KOPT-K1 (cell line): Measurements from ENCODE around the gene ABCB6.
"Not testable (repeated sequence)": the region's sequence is repeated elsewhere in the genome, so short reads cannot be mapped to it uniquely, and the experiment has no call there.

Experiments
- H3K27ac ChIP-seq: fragments of 200-600 bp; sonication (generic); 2 replicates; pipeline ENCODE4 v1.5.1; 2016; ENCODE audit warnings: antibody characterized with exemption, mild to moderate bottlenecking, low read depth, low read length; ENCODE audit not compliant: poor library complexity, severe bottlenecking
- H3K36me3 ChIP-seq: fragments of 200-600 bp; sonication (generic); 2 replicates; pipeline ENCODE4 v1.5.1; 2017; ENCODE audit warnings: antibody characterized with exemption, mild to moderate bottlenecking, low read length, moderate library complexity; ENCODE audit not compliant: insufficient read depth
- H3K9me3 ChIP-seq: fragments of 200-600 bp; sonication (generic); 2 replicates; pipeline ENCODE4 v1.5.1; 2017; ENCODE audit warnings: antibody characterized with exemption, low read length, mild to moderate bottlenecking; ENCODE audit not compliant: insufficient read depth, poor library complexity, severe bottlenecking

The ABCB6 gene

DNA sequence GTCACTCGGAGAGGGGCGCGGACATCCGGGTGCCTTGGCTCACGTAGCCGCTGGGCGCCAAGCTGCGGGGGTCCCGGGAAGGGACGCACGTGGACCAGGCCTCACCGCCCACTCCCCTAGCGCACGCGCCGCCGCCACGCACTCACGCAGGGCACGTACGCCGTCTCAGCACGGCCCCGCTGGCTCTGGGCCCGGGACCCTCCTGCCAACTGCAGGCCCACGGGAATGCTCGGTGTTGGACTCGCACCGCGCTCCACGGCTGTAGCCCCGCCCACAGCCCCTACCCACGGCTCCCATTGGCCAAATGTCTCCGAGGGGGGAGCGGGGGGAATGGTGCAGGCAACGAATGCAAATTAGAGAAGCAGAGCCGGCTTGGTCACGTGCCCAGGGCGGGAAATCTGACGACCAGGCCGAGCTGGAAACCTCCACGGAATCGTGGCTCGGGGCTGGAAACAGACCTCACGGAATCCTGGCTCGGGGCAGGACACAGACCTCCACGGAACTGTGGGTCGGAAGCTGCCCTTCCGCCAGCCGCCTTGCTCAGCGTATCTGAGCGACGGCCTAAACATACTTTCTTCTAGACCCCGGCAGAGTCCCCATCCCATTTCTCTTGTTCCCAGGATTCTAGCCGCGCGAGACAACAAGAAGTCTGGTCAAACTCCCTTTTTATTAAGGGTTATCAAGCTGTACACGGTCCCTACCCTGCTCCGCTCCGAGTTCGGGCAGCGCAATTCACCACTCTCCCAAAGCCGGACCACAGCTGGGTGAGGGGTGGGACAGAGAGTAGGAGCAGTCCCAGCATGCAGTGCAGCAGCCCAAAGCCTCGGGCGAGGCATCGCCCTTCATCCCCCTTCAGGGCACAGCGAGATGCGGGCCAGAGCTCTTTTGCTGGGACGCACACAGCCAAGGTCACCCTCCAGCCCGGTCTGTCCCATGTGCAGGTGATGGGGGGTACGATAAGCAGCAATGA lies at the start of gene ABCB6:
Gene ABCB6 (minus strand): TSS at position 227 of the 970 bp plus-strand sequence. CDS start 285 bp downstream, outside the sequence.
- Histone ChIP-seq H3K36me3 (peaks cover 52% of the 10 kb centered on the region), H3K27ac (no peak within 1 kb of the TSS), H3K9me3 (no peaks in the 10 kb centered on the region)

DNA sequence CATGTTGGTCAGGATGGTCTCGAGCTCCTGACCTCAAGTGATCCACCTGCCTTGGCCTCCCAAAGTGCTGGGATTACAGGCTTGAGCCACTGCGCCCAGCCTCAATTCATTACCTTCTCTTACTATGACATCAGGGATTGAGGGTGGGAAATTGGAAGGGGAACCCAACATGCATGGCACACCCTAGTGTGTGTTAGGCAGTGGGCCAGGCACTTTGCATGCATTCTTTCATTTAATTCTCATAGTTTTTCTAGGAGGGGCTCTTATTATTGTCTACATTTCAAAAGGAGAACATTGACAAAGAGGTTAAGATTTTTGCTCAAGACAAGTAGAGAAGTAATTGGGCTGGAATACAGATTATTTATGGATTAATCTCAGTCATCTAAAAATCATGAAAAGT lies 49.5 kb upstream of the ABCB6 start:
- H3K9me3 ChIP-seq = no peaks in the 10 kb centered on the region
- no peak overlapping the region for H3K27ac ChIP-seq
- no peaks in the 10 kb centered on the region for H3K36me3 ChIP-seq

DNA sequence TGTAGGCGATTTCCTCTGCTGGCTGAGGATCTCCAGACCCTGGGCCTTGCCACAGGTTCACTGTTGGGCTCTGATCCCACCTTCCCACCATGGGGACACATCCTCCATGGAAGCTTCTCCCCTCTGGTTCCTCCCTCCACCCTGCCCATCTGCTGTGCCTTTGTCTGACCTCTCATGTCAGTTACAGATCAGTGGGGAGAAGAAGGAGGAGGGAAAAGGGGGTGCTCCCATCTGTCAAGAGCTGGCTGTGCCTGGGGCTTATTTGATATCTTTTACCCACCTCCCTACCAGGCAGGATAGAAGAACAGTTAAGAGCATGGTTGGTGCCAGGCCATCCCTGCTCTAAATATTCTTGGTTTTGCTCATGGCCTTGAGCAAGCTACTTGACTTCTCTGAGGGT lies 48.1 kb upstream of the ABCB6 start:
- no peaks in the 10 kb centered on the region for H3K9me3 ChIP-seq
- H3K36me3 ChIP-seq = no peaks in the 10 kb centered on the region

DNA sequence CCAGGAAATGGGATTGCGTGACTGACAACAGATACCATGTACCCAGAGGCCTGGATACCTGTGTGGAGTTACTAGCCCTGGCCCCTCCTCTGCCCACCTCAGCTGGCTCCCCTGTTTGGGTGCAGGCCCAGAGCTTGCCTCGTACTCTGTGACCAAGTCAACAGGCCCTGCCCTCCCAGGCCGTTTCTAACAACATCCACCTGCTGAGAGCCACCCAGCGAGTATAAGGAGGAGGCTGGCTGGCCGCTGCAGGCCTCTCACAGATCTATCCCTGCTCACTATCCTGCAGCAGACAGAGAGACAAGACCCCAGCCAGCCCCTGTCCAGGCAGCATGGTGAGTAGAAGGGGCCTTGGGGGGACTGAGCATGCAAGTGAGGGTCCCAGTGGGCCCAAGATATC lies 47.5 kb upstream of the ABCB6 start:
- no peaks in the 10 kb centered on the region for H3K9me3 ChIP-seq
- H3K36me3 ChIP-seq = no peaks in the 10 kb centered on the region
- no peak overlapping the region for H3K27ac ChIP-seq

More for the DNA sequence above, 48.1 kb upstream of the ABCB6 start:
- no peak overlapping the region for H3K27ac ChIP-seq

DNA sequence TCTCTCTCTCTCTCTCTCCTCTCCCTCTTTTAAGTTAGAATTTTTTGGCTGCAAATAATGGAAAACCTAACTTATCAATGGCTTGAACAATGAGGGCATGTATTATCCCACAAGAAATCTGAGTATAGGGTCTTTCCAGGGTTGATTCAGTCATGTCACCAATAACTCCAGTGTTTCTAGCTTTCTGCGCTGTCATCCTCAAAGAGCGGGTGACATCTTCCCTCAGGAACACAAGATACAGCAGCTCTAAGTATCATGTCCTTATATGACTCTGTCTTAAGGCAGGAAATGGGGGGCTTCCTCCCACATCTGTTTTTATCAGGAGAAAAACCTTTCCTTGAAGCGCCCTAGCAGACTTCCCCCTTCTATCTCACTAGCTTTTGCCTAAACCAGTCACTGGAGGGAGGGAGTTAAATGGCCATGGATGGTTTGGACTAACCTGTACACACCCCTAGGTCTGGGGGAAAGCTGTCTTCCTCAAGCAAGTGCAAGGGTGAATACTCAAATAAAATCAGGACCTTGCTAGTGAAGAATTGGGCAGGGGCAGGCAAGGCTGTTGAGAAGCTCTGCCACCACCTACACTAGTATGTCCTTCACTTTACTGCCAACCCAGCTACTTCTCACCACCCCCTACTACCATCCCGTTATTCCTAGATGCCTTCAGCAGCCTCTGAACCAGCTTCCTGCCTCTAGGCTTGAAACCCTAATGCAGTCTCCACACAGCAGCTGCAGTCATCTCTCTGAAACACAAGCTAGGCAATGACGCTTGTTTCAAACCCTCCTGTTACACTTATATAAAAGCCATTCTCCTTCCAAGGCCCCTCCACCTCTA lies 42.5 kb upstream of the ABCB6 start:
- no peak overlapping the region for H3K27ac ChIP-seq
- H3K9me3 ChIP-seq = no peaks in the 10 kb centered on the region
- no peaks in the 10 kb centered on the region for H3K36me3 ChIP-seq

DNA sequence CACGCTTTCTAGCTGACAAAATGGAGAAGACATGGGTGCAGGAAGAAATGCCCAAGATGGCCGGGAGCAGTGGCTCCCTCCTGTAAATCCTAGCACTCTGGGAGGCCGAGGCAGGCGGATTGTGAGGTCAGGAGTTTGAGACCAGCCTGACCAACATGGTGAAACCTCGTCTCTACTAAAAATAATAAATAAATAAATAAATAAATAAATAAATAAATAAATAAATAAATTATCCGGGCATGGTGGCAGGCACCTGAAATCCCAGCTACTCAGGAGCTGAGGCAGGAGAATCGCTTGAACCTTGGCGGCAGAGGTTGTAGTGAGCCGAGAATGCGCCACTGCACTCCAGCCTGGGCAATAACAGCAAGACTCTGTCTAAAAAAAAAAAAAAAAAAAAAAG lies 40.2 kb upstream of the ABCB6 start:
- not testable (repeated sequence) for H3K36me3 ChIP-seq, H3K9me3 ChIP-seq, H3K27ac ChIP-seq

DNA sequence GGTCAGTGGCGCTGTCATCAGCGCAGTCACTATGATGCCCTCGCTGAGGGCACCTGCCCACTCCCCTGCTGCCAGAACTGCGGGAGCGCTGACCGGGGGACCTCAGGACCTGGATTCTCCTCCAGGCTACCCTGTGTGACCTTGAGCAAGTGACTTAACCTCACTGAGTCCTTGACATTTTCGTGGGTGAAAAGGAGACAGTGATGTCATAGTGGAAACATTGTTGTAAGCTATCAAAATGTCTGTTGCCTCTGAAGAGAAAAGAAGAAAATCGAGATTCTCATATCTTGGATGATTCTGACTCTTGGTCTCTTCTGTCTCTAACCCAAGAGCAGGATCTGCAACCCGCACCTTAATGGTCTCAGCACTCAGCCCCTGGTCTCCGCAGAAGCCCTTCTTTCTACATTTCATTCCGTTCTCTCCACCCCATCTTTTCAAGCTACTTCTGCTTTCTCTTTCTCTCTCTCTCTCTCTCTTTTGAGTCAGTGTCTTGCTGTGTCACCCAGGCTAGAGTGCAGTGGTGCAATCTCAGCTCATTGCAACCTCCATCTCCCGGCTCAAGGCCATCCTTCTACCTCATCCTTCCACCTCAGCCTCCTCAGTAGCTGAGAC lies 35.9 kb upstream of the ABCB6 start:
- H3K36me3 ChIP-seq = no peaks in the 10 kb centered on the region
- H3K9me3 ChIP-seq = no peaks in the 10 kb centered on the region
- H3K27ac ChIP-seq = no peak overlapping the region

DNA sequence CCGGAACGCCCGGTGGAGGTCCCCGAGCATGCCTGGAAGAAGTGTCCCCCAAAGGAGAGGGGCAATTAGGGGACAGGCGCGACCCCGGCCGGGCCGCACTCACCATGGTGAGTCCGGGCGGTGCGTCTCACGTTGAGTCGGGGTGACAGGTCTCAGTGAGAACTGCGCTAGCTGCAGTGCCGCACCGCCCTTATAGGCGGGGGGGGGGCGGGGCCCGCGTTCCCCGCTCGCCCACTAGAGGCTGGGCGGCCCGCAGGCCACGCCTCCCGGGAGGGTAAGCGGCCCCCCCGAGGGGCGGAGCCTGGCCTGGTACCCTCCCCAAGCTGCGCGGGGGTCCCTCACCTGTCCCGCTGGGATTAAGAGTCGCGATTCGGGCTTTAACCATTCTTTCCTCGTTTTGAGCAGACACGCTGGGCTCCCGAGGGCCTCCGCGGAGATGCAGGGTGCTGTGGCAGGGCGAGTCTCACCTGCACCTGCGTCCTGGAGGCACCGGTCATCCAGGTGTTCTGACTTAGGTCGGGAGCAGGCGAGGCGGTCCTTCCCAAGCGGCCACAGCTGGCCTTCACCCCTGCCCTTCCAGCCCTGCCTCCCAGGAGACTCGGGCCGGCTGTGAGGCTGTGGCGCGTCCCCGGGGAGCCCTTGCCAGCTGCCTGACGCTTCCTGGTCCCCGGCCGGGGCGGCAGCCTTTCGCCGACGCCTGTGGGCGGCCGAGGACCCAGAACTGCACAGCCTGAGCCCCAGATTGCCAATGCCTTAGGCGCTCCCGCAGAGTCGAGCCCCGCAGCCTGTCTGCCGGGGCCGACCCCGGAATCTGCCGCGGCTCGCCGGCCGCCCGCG lies 35.2 kb upstream of the ABCB6 start, which contains the start of gene TUBA4A:
Gene TUBA4A (minus strand): TSS at position 166 of the 837 bp plus-strand sequence. CDS start 60 bp downstream, at position 106.
- Histone ChIP-seq H3K27ac (no peak within 1 kb of the TSS), H3K9me3 (no peaks in the 10 kb centered on the region), H3K36me3 (no peaks in the 10 kb centered on the region)

DNA sequence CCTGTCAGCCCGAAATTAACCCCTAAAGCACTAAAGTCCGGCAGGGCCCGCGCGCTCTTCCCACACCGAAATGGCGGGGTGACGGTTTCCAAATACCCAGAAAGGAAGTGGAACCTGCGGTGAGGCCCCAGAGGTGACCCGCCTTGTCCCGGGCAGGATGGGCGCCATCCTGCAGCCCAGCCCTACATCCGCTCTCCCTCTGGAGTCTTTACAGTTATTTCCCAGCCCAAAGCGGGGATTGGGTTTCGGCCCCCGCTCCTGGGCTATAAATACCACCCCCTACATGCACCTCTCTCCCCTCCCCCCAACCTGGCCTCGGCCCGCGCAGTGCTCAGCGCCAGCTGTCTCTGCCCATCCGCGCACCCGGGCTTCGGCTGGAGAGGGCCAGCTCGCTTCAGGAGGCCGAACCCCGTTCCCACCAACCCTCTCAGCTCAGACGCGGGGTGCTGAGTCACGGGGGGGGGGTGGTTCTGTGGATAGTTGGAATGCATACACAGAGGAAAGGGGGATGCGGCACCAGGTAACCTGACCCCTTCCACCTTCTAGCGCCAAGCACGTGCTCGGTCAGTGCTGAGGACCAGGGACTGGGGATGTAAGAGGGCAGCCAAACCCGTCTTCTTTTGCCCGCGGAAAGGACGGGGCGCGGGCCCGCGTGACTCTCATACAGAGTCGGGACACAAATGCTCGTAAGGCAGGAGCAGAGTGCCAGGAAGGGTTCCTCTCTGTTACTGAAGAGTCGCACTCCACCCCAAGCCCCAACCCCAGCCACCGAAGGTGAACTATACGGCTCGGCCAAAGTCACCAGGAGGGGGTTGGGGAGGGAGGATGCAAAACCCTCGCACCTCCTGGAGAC lies 34.4 kb upstream of the ABCB6 start, which contains the start of gene TUBA4B:
Gene TUBA4B (plus strand): TSS at position 344 of the 853 bp plus-strand sequence. CDS start 165 bp downstream, at position 509.
- H3K27ac ChIP-seq = no peak within 1 kb of the TSS
- no peaks in the 10 kb centered on the region for H3K9me3 ChIP-seq
- no peaks in the 10 kb centered on the region for H3K36me3 ChIP-seq

DNA sequence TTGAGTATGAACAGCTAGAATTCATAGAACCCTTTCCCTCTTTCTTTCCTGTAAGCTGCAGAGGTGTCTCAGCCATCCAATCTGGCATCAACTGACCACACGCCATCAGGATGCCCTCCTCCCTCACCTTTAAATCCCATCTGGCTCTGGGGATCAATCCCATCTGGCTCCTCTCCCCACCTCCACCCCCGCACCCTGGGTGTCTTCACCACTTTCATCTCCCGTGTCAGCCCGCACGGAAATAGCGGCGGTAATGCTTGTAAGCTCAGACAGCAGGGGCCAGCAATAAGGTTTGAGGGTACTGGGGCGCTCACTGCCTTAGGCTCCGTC lies 33.8 kb upstream of the ABCB6 start:
- Histone ChIP-seq H3K9me3 (no peaks in the 10 kb centered on the region), H3K36me3 (no peaks in the 10 kb centered on the region), H3K27ac (no peak overlapping the region)

DNA sequence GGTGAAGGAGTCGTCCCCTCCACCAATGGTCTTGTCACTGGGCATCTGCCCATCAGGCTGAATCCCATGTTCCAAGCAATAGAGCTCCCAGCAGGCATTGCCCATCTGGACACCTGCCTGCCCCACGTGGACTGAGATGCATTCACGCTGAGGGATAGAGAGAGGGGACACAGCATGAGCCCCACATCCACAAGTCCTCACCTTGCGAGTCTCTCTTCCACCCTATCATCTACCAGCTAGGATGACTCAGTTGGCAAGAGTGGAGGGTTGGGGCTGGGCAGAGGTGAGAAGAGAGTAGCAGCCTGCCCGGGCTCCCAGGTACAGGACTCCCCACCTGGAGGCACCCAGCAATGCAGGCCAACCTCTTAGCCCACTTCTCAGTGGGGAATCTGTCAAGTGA lies 33.3 kb upstream of the ABCB6 start:
- Histone ChIP-seq H3K9me3 (no peaks in the 10 kb centered on the region), H3K36me3 (no peaks in the 10 kb centered on the region), H3K27ac (no peak overlapping the region)

DNA sequence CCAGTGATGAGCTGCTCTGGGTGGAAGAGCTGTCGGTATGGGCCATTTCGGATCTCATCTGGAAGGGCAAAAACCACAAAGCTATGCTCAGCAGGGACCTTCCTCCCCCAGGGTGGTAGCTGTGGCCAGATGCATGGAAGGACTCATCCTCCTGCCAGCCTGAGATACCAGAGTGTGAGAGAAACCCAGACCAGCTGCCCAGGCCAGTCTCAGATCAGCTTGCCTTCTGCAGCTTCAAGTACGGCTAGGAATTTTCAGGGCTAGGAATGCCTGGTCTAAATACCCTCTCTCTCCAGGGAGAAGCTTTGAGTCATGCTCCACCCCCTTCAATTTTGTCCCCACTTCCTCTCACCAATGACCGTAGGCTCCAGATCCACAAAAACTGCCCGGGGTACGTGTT lies 32.9 kb upstream of the ABCB6 start:
- H3K27ac ChIP-seq = no peak overlapping the region
- no peaks in the 10 kb centered on the region for H3K9me3 ChIP-seq

DNA sequence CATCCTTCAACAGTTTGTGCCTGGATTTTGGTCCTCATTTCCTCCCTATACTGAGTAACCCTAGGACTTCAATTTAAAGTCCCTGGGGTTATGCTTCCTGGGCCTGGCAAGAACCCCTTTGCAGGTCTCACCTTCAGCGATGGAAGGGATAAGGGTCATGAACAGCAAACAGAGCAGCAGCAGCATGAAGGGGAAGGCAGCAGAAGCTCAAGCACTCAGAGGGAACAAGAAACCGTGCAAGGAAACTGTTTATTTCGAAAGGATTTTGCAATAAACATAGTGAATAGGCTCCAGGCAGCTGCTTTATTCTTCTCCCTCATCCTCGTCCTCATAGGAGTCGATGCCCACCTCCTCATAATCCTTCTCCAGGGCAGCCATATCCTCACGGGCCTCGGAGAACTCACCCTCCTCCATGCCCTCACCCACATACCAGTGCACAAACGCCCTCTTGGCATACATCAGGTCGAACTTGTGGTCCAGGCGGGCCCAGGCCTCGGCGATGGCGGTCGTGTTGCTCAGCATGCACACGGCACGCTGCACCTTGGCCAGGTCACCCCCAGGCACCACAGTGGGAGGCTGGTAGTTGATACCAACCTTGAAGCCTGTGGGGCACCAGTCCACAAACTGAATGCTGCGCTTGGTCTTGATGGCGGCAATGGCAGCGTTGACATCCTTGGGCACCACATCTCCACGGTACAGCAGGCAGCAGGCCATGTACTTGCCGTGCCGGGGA lies 31.5 kb upstream of the ABCB6 start:
- Histone ChIP-seq H3K9me3 (no peaks in the 10 kb centered on the region), H3K36me3 (no peaks in the 10 kb centered on the region), H3K27ac (no peak overlapping the region)

More for the DNA sequence above, 32.9 kb upstream of the ABCB6 start:
- H3K36me3 ChIP-seq = no peaks in the 10 kb centered on the region
